MM.1S (cell line): Measurements from ENCODE around the gene HRH3.

Experiments
- EZH2 ChIP-seq: fragments of 300-600 bp; sonication (generic); optimal IDR thresholded peaks from 2 replicates; pipeline ENCODE3; 2017; ENCODE audit warnings: low read depth, mild to moderate bottlenecking, antibody characterized with exemption, low read length, mixed read lengths
- EZH2phosphoT487 ChIP-seq: fragments of 300-600 bp; sonication (generic); IDR thresholded peaks from 2 replicates; pipeline ENCODE4 v1.6.1; 2018; ENCODE audit warnings: antibody characterized with exemption, low read length
- TF ChIP-seq, protein P1 (sequence below): fragments of 300-600 bp; sonication (generic); IDR thresholded peaks from 2 replicates; pipeline ENCODE4 v1.5.1; 2016; ENCODE audit warnings: antibody characterized with exemption, low read length, mixed read lengths

DNA sequence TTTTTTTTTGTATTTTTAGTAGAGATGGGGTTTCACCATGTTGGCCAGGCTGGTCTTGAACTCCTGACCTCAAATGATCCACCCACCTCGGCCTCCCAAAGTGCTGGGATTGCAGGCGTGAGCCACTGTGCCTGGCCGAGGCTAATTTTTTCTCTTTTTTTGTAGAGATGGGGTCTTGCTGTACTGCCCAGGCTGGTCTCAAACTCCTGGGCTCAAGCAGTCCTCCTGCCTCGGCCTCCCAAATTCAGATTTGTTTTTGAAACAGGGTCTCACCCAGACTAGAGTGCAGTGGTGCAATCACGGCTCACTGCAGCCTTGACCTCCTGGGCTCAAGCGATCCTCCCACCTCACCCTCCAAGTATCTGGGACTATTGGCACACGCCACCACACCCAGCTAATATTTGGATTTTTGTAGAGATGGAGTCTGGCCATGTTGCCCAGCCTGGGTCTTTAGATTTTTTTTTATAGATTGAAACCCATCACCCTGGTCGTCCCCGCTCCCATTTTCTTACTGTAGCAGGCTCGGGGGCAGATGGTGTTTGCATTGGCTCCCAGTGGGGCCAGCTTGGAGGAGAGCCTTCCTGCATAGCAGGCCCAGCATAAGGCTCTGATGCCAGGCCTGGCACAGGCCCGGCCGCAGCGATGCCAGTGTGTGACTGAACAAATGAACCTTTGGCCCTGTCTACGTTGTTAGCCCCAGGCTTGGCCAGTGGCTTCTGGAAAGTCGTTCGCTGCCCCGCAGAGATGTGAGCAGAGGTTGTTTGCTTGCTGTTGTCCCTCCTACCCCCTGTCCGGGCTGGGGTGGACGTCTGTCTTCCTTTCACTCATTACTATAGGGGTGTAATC, 41.5 kb downstream of the HRH3 start:
- TF ChIP-seq EZH2 (no peak), EZH2phosphoT487 (no peak)
- TF ChIP-seq, protein P1, sequence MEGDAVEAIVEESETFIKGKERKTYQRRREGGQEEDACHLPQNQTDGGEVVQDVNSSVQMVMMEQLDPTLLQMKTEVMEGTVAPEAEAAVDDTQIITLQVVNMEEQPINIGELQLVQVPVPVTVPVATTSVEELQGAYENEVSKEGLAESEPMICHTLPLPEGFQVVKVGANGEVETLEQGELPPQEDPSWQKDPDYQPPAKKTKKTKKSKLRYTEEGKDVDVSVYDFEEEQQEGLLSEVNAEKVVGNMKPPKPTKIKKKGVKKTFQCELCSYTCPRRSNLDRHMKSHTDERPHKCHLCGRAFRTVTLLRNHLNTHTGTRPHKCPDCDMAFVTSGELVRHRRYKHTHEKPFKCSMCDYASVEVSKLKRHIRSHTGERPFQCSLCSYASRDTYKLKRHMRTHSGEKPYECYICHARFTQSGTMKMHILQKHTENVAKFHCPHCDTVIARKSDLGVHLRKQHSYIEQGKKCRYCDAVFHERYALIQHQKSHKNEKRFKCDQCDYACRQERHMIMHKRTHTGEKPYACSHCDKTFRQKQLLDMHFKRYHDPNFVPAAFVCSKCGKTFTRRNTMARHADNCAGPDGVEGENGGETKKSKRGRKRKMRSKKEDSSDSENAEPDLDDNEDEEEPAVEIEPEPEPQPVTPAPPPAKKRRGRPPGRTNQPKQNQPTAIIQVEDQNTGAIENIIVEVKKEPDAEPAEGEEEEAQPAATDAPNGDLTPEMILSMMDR: no peak
